Adrenal gland (tissue), 5 donors: ENCODE measurements around the gene PSKH1.

Source experiments
- POLR2A ChIP-seq, 2 donors: fragments of 450-650 bp; IDR thresholded peaks; one replicate each; pipeline ENCODE4 v1.6.1; 2017; ENCODE audit warnings: antibody characterized with exemption in 2 of 2, mild to moderate bottlenecking in 2 of 2, moderate library complexity in 1 of 2
- TF ChIP-seq, protein P1 (sequence below), 6 experiments: fragments of 450-650 bp in 4 of 6; fragments of 200-600 bp in 2 of 6; sonication (generic) in 1 of 6; IDR thresholded peaks; 1 replicate in 5 of 6; 2 replicates in 1 of 6; pipeline versions ENCODE4 v1.5.1 to v1.8.0; 2016 to 2021; ENCODE audit warnings: antibody characterized with exemption in 6 of 6, mild to moderate bottlenecking in 2 of 6, moderate library complexity in 1 of 6
- donor health status: DM: no; HTN: no; CAD: no.

DNA sequence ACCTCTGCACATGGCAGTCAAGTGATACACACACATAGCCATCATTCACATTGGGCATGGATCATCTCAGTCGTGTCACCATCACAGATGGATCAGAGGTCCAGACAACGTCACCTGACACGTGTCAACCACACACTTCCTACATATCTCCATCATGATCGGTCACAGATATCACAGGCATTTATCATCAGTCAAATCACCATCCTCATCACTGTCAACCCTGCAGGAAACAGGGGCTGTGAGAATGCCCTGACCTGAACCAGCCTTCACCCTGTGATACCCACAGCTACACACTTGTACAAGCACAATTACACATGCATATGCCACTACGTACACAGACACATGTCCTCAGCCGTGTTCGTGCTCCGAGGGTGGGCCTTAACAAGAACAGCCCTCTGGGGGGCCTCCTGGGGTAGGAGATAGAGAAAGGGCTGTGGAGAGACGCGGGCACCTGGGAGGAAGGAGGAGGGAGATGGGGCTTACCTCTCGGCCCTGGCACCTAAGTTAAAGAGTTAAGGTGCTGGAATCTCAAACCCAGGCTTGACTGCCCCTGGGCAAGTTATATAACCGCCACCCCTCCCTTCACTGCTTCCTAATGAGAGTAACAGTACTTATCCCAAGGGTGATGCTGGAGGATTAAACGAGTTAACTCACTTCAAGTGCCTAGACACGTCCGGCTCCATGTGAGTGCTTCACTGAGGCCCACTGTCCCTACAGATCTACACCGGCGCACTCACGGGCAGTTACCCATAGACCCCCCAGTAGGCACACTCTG lies 74.3 kb downstream of the PSKH1 start:
- TF ChIP-seq, protein P1, sequence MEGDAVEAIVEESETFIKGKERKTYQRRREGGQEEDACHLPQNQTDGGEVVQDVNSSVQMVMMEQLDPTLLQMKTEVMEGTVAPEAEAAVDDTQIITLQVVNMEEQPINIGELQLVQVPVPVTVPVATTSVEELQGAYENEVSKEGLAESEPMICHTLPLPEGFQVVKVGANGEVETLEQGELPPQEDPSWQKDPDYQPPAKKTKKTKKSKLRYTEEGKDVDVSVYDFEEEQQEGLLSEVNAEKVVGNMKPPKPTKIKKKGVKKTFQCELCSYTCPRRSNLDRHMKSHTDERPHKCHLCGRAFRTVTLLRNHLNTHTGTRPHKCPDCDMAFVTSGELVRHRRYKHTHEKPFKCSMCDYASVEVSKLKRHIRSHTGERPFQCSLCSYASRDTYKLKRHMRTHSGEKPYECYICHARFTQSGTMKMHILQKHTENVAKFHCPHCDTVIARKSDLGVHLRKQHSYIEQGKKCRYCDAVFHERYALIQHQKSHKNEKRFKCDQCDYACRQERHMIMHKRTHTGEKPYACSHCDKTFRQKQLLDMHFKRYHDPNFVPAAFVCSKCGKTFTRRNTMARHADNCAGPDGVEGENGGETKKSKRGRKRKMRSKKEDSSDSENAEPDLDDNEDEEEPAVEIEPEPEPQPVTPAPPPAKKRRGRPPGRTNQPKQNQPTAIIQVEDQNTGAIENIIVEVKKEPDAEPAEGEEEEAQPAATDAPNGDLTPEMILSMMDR (IDR thresholded peaks at IDR 0.05): no peak
- no peak for TF ChIP-seq POLR2A (IDR thresholded peaks at IDR 0.05)
